GM12878 (cell line): ENCODE measurements around the gene FAM114A1. TPM values are rescaled to one million over a fixed set of nuclear protein-coding genes. Genes with fewer than 3 reads are reported as not detected.

ENCODE experiments used
- ATAC-seq: fragments of 200-7000 bp; cut with Tn5 transposase; 3 replicates; pipeline ENCODE4 v1.9.1; 2020; ENCODE audit warnings: mild to moderate bottlenecking, moderate library complexity
- BruUV-seq: library from RNA; stranded (reverse); fragments of 400-500 nt; replicated peaks from 2 replicates; lab custom pipeline; 2021; lab: Mats Ljungman, UMichigan
- CTCF ChIA-PET: fragments of 300-600 bp; sonication (Branson Sonifier 250); formaldehyde crosslinking; extraction: SDS; loops from one replicate; lab custom pipeline; 2021; ENCODE audit warnings: inconsistent platforms; lab: Yijun Ruan, JAX
- POLR2A ChIA-PET: fragments of 350-600 bp; formaldehyde crosslinking; extraction: SDS; loops from one replicate; lab custom pipeline; 2021; ENCODE audit warnings: inconsistent platforms; lab: Charles Lee
- RAD21 ChIA-PET: fragments of 300-600 bp; sonication (Branson Sonifier 250); formaldehyde crosslinking; loops from one replicate; lab custom pipeline; 2023; ENCODE audit warnings: antibody characterized with exemption; ENCODE audit not compliant: unreplicated experiment; lab: Charles Lee
- SMC1A ChIA-PET: fragments of 300-600 bp; sonication (Branson Sonifier 250); formaldehyde crosslinking; loops from one replicate; lab custom pipeline; 2023; ENCODE audit not compliant: unreplicated experiment, uncharacterized antibody; lab: Charles Lee
- DNase-seq: peaks from one replicate; pipeline ENCODE4 v3.0.0-alpha.2; 2011; ENCODE audit warnings: low read depth, low spot score
- FAIRE-seq: peaks from 3 replicates; lab custom pipeline; 2011; peaks lifted over from hg19 to GRCh38; lab: Jason Lieb, UNC
- H2AFZ ChIP-seq: 2 replicates; pipeline ENCODE4 v1.6.0; 2011; ENCODE audit warnings: low read depth, low read length, control low read depth; ENCODE audit not compliant: control insufficient read depth
- H3K27ac ChIP-seq: 2 replicates; pipeline ENCODE4 v1.5.1; 2011; ENCODE audit warnings: control low read depth; ENCODE audit not compliant: control insufficient read depth, insufficient read depth
- H3K27me3 ChIP-seq, 2 experiments: replicated peaks in 1 of 2; 2 replicates each; pipeline versions ENCODE4 v1.6.0 to v1.6.1; 2011; ENCODE audit warnings: low read length in 1 of 2; ENCODE audit not compliant: control insufficient read depth in 2 of 2, insufficient read depth in 2 of 2
- H3K36me3 ChIP-seq, 2 experiments: 2 replicates each; pipeline ENCODE4 v1.5.1; 2011; ENCODE audit warnings: low read length in 1 of 2; ENCODE audit not compliant: control insufficient read depth in 2 of 2, insufficient read depth in 2 of 2
- H3K4me1 ChIP-seq: 2 replicates; pipeline ENCODE4 v1.6.1; 2011; ENCODE audit warnings: mild to moderate bottlenecking, low read length, moderate library complexity, mixed read lengths; ENCODE audit not compliant: control insufficient read depth, insufficient read depth
- H3K4me2 ChIP-seq: 2 replicates; pipeline ENCODE4 v1.6.0; 2011; ENCODE audit warnings: control low read depth; ENCODE audit not compliant: control insufficient read depth, insufficient read depth
- H3K4me3 ChIP-seq: fragments of 200-600 bp; sonication (generic); 2 replicates; pipeline ENCODE4 v1.5.1; 2016
- H3K79me2 ChIP-seq: 2 replicates; pipeline ENCODE4 v1.6.0; 2011; ENCODE audit warnings: low read length; ENCODE audit not compliant: control insufficient read depth, insufficient read depth
- H3K9ac ChIP-seq: 2 replicates; pipeline ENCODE4 v1.8.0; 2011; ENCODE audit warnings: low read length, control low read depth, mixed read lengths; ENCODE audit not compliant: control insufficient read depth, insufficient read depth
- H3K9me3 ChIP-seq: replicated peaks from 3 replicates; pipeline ENCODE4 v1.5.1; 2011; ENCODE audit warnings: mild to moderate bottlenecking, low read length; ENCODE audit not compliant: control insufficient read depth, insufficient read depth
- H4K20me1 ChIP-seq: 2 replicates; pipeline ENCODE4 v1.6.0; 2011; ENCODE audit not compliant: control insufficient read depth, insufficient read depth
- ASH2L ChIP-seq: fragments of 300-600, 200-600 bp; sonication (generic); IDR thresholded peaks from 2 replicates; pipeline ENCODE4 v1.6.1; 2017; ENCODE audit warnings: low read depth, mild to moderate bottlenecking, borderline replicate concordance
- BHLHE40 ChIP-seq, 2 experiments: fragments of 450-650 bp in 1 of 2; IDR thresholded peaks; 2 replicates each; pipeline ENCODE4 v1.6.1; 2011 to 2017; ENCODE audit warnings: low read depth in 2 of 2, borderline replicate concordance in 1 of 2, improper control_type of control experiment in 1 of 2, low read length in 1 of 2, mild to moderate bottlenecking in 1 of 2
- BMI1 ChIP-seq: fragments of 450-650 bp; IDR thresholded peaks from 2 replicates; pipeline ENCODE4 v1.6.1; 2016; ENCODE audit warnings: mild to moderate bottlenecking, moderate library complexity, borderline replicate concordance
- CHD4 ChIP-seq: fragments of 200-600 bp; sonication (generic); IDR thresholded peaks from 2 replicates; pipeline ENCODE4 v1.6.1; 2016; ENCODE audit warnings: mild to moderate bottlenecking
- IKZF2 ChIP-seq, 2 experiments: fragments of 450-650 bp; IDR thresholded peaks; 2 replicates each; pipeline ENCODE4 v1.6.1; 2017; ENCODE audit warnings: mild to moderate bottlenecking in 2 of 2, moderate library complexity in 2 of 2
- PAX8 ChIP-seq: fragments of 450-650 bp; IDR thresholded peaks from 2 replicates; pipeline ENCODE4 v1.6.1; 2017; ENCODE audit warnings: mild to moderate bottlenecking, moderate library complexity
- POLR2A ChIP-seq: IDR thresholded peaks from 2 replicates; pipeline ENCODE4 v1.6.1; 2011; ENCODE audit warnings: low read depth, mild to moderate bottlenecking, low read length
- POLR2AphosphoS2 ChIP-seq: IDR thresholded peaks from 2 replicates; pipeline ENCODE4 v1.6.1; 2011; ENCODE audit warnings: low read depth, mild to moderate bottlenecking, low read length, improper control_type of control experiment, moderate library complexity
- SP1 ChIP-seq: IDR thresholded peaks from one replicate; pipeline ENCODE4 v1.6.1; 2011; ENCODE audit warnings: low read depth, low read length
- TCF12 ChIP-seq: IDR thresholded peaks from 2 replicates; pipeline ENCODE4 v1.6.1; 2011; ENCODE audit warnings: low read depth, mild to moderate bottlenecking, low read length
- ZNF622 ChIP-seq: fragments of 450-650 bp; IDR thresholded peaks from 2 replicates; pipeline ENCODE4 v1.6.1; 2017; ENCODE audit warnings: mild to moderate bottlenecking, inconsistent platforms
- ZSCAN29 ChIP-seq: fragments of 450-650 bp; IDR thresholded peaks from 2 replicates; pipeline ENCODE4 v1.6.1; 2017; ENCODE audit warnings: mild to moderate bottlenecking, moderate library complexity
- WGBS: methylation state at CpG from one replicate; pipeline ENCODE4 v1.1.6; 2016; ENCODE audit warnings: low lambda C conversion rate; ENCODE audit not compliant: insufficient replicate concordance, insufficient coverage; ENCODE audit errors: missing lambda C conversion rate; 5-methylcytosine and 5-hydroxymethylcytosine counted together
- in situ Hi-C: fragments of 300-500 bp; cut with MboI; formaldehyde crosslinking; loops from 9 replicates; pipeline ENCODE4 v1.14.3; 2018; ENCODE audit warnings: mixed read lengths
- intact Hi-C: fragments of 100-400 bp; cut with micrococcal nuclease; formaldehyde crosslinking; loops from one replicate; pipeline ENCODE4 v1.14.2; 2022; ENCODE audit not compliant: unreplicated experiment
- polyA plus RNA-seq, 11 experiments: library from polyadenylated mRNA; depleted of rRNA in 4 of 11; unstranded in 6 of 11; stranded (reverse) in 5 of 11; fragments of >200 nt; fragmentation: Nextera tagmentation in 4 of 11; fragmentation: Illumina TruSeq in 1 of 11; extraction: Ambion mirVana in 4 of 11; extraction: Trizol in 1 of 11; gene quantifications; 1 replicate in 1 of 11; 2 replicates in 10 of 11; pipeline versions ENCODE4 v1.2.1 to v1.2.3, GENCODE V29; 2011 to 2016; ENCODE audit warnings: inconsistent platforms in 2 of 11, missing spikeins in 2 of 11, low read depth in 1 of 11
- total RNA-seq, 4 experiments: library from RNA; depleted of rRNA in 3 of 4; stranded (reverse); fragments of >200 nt in 3 of 4; fragmentation: Illumina TruSeq in 1 of 4; extraction: Trizol in 1 of 4; gene quantifications; 2 replicates each; pipeline versions ENCODE4 v1.2.1 to v1.2.3, GENCODE V29; 2013 to 2021
- TF ChIP-seq, protein P1 (sequence below): fragments of 150-350 bp; IDR thresholded peaks from 2 replicates; pipeline ENCODE4 v1.6.1; 2014; ENCODE audit warnings: mild to moderate bottlenecking, low read depth, low read length
- TF ChIP-seq, protein P2 (sequence below): IDR thresholded peaks from 2 replicates; pipeline ENCODE4 v1.6.1; 2011; ENCODE audit warnings: low read depth, mild to moderate bottlenecking, low read length, moderate library complexity, borderline replicate concordance; ENCODE audit errors: extremely low read depth
- TF ChIP-seq, protein P3 (sequence below): fragments of 450-650 bp; IDR thresholded peaks from 2 replicates; pipeline ENCODE4 v1.6.1; 2017; ENCODE audit warnings: borderline replicate concordance
- TF ChIP-seq, protein P4 (sequence below): fragments of 450-650 bp; IDR thresholded peaks from 2 replicates; pipeline ENCODE4 v1.6.1; 2017; ENCODE audit warnings: mild to moderate bottlenecking
- TF ChIP-seq, protein P5 (sequence below): fragments of 450-650 bp; IDR thresholded peaks from 2 replicates; pipeline ENCODE4 v1.6.1; 2016; ENCODE audit warnings: mild to moderate bottlenecking, moderate library complexity, borderline replicate concordance

Gene FAM114A1
- total and polyA plus RNA-seq, 10 of the 15 experiments (the other 5 are each of a cell fraction or from before 2014, with no cell fraction given): 1.3 to 6.2 (median 3.9) TPM

DNA sequence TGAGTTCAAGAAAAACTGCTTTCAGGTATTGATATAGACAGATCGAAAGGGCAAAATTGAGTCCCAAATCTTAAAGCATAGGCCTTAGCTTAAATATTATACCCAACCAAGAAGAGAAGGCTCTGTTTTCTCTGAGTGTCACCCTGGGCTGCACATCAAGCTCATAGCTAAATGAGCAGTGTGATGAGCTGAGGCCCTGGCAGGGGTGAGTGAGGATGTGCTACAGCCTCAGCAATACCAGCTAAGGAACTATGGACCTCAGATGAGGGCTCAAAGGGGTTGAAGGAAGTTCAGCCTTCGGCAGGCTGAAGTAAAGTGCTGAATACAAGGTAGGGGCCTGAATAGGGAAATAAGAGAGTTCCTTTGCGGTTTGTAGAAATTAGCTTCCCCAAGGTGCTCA is 79.3 kb downstream of the FAM114A1 start:
- H3K27ac ChIP-seq: no peak overlapping the region
- no peak overlapping the region for H3K9ac ChIP-seq
- H3K9me3 ChIP-seq: no peaks in the 10 kb centered on the region
- no peak overlapping the region for H3K4me2 ChIP-seq
- H3K36me3 ChIP-seq: no peaks in the 10 kb centered on the region
- no peak; the same call in 2 of the 3 replicates for ATAC-seq
- ChIA-PET SMC1A (interaction anchor here (1.1 kb wide), 1 partner anchor 97 kb away, joined by 3 read pairs; no protein-coding TSS in a partner anchor), CTCF (no interaction called here), RAD21 (no interaction called here), POLR2A (interaction anchor here (0.7 kb wide), 2 partner anchors 14 to 486 kb away, joined by 3 to 4 read pairs; no protein-coding TSS in a partner anchor)
- BruUV-seq: no TSS peak
- no peaks in the 10 kb centered on the region for H3K79me2 ChIP-seq
- no peaks in the 10 kb centered on the region for H3K4me1 ChIP-seq
- H3K4me3 ChIP-seq: no peak overlapping the region
- 87% methylated on average over 3 of the region's 3 CpGs for WGBS
- H4K20me1 ChIP-seq: no peaks in the 10 kb centered on the region
- DNase-seq: no peak
- intact Hi-C loops (no loop called here), in situ Hi-C loops (no loop called here)
- no peak overlapping the region for H2AFZ ChIP-seq
- H3K27me3 ChIP-seq: no peaks in the 10 kb centered on the region
- TF ChIP-seq, protein P1, sequence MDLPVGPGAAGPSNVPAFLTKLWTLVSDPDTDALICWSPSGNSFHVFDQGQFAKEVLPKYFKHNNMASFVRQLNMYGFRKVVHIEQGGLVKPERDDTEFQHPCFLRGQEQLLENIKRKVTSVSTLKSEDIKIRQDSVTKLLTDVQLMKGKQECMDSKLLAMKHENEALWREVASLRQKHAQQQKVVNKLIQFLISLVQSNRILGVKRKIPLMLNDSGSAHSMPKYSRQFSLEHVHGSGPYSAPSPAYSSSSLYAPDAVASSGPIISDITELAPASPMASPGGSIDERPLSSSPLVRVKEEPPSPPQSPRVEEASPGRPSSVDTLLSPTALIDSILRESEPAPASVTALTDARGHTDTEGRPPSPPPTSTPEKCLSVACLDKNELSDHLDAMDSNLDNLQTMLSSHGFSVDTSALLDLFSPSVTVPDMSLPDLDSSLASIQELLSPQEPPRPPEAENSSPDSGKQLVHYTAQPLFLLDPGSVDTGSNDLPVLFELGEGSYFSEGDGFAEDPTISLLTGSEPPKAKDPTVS: no peak
- TF ChIP-seq SP1 (no peak), ZSCAN29 (no peak), BMI1 (no peak), POLR2A (no peak), PAX8 (no peak), ASH2L (no peak), CHD4 (no peak), ZNF622 (no peak), POLR2AphosphoS2 (no peak), BHLHE40 (IDR thresholded peaks at IDR 0.05; ENCODE audit: borderline replicate concordance in 1 of 2, low read depth in 2 of 2, low read length in 1 of 2) (no peak), IKZF2 (IDR thresholded peaks at IDR 0.05) (no peak), TCF12 (no peak)
- TF ChIP-seq, protein P2, sequence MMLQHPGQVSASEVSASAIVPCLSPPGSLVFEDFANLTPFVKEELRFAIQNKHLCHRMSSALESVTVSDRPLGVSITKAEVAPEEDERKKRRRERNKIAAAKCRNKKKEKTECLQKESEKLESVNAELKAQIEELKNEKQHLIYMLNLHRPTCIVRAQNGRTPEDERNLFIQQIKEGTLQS: no peak
- TF ChIP-seq, protein P3, sequence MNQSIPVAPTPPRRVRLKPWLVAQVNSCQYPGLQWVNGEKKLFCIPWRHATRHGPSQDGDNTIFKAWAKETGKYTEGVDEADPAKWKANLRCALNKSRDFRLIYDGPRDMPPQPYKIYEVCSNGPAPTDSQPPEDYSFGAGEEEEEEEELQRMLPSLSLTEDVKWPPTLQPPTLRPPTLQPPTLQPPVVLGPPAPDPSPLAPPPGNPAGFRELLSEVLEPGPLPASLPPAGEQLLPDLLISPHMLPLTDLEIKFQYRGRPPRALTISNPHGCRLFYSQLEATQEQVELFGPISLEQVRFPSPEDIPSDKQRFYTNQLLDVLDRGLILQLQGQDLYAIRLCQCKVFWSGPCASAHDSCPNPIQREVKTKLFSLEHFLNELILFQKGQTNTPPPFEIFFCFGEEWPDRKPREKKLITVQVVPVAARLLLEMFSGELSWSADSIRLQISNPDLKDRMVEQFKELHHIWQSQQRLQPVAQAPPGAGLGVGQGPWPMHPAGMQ: no peak
- TF ChIP-seq, protein P4, sequence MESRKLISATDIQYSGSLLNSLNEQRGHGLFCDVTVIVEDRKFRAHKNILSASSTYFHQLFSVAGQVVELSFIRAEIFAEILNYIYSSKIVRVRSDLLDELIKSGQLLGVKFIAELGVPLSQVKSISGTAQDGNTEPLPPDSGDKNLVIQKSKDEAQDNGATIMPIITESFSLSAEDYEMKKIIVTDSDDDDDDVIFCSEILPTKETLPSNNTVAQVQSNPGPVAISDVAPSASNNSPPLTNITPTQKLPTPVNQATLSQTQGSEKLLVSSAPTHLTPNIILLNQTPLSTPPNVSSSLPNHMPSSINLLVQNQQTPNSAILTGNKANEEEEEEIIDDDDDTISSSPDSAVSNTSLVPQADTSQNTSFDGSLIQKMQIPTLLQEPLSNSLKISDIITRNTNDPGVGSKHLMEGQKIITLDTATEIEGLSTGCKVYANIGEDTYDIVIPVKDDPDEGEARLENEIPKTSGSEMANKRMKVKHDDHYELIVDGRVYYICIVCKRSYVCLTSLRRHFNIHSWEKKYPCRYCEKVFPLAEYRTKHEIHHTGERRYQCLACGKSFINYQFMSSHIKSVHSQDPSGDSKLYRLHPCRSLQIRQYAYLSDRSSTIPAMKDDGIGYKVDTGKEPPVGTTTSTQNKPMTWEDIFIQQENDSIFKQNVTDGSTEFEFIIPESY: no peak
- TF ChIP-seq, protein P5, sequence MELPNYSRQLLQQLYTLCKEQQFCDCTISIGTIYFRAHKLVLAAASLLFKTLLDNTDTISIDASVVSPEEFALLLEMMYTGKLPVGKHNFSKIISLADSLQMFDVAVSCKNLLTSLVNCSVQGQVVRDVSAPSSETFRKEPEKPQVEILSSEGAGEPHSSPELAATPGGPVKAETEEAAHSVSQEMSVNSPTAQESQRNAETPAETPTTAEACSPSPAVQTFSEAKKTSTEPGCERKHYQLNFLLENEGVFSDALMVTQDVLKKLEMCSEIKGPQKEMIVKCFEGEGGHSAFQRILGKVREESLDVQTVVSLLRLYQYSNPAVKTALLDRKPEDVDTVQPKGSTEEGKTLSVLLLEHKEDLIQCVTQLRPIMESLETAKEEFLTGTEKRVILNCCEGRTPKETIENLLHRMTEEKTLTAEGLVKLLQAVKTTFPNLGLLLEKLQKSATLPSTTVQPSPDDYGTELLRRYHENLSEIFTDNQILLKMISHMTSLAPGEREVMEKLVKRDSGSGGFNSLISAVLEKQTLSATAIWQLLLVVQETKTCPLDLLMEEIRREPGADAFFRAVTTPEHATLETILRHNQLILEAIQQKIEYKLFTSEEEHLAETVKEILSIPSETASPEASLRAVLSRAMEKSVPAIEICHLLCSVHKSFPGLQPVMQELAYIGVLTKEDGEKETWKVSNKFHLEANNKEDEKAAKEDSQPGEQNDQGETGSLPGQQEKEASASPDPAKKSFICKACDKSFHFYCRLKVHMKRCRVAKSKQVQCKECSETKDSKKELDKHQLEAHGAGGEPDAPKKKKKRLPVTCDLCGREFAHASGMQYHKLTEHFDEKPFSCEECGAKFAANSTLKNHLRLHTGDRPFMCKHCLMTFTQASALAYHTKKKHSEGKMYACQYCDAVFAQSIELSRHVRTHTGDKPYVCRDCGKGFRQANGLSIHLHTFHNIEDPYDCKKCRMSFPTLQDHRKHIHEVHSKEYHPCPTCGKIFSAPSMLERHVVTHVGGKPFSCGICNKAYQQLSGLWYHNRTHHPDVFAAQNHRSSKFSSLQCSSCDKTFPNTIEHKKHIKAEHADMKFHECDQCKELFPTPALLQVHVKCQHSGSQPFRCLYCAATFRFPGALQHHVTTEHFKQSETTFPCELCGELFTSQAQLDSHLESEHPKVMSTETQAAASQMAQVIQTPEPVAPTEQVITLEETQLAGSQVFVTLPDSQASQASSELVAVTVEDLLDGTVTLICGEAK: no peak
- no peak for FAIRE-seq
